ENCODE data around the gene KY.

KY gene

GRCh38 chr3:134620476-134621115 is 30.2 kb downstream of the KY start:
- H3K4me3 Mint-ChIP-seq: no peak overlapping the region
- H3K27ac Mint-ChIP-seq: no peak overlapping the region
- ATAC-seq: no peak
- no peaks in the 10 kb centered on the region for H3K36me3 Mint-ChIP-seq
- H3K4me1 Mint-ChIP-seq: no peaks in the 10 kb centered on the region
- H3K9me3 Mint-ChIP-seq: no peaks in the 10 kb centered on the region
- H3K27me3 Mint-ChIP-seq: peaks cover 7% of the 10 kb centered on the region

- H3K36me3 Mint-ChIP-seq: no peaks in the 10 kb centered on the region
- no peaks in the 10 kb centered on the region for H3K4me1 Mint-ChIP-seq
- no peak overlapping the region for H3K4me3 Mint-ChIP-seq
- no peaks in the 10 kb centered on the region for H3K9me3 Mint-ChIP-seq
- no peak for ATAC-seq
- H3K27ac Mint-ChIP-seq: no peak overlapping the region
- peaks cover under 1% of the 10 kb centered on the region for H3K27me3 Mint-ChIP-seq
Measured at GRCh38 chr3:134619884-134620445, 30.9 kb downstream of the KY start.

GRCh38 chr3:134619301-134619615 is 31.6 kb downstream of the KY start:
- Mint-ChIP-seq H3K4me1 (no peaks in the 10 kb centered on the region), H3K4me3 (no peak overlapping the region), H3K27ac (no peak overlapping the region), H3K27me3 (no peaks in the 10 kb centered on the region), H3K9me3 (no peaks in the 10 kb centered on the region), H3K36me3 (no peaks in the 10 kb centered on the region)
- no peak for ATAC-seq

GRCh38 chr3:134618478-134619300 is 32.1 kb downstream of the KY start:
- Mint-ChIP-seq H3K27me3 (no peaks in the 10 kb centered on the region), H3K4me3 (no peak overlapping the region), H3K27ac (no peak overlapping the region), H3K9me3 (no peaks in the 10 kb centered on the region), H3K36me3 (no peaks in the 10 kb centered on the region), H3K4me1 (no peaks in the 10 kb centered on the region)
- ATAC-seq: no peak

- Mint-ChIP-seq H3K27me3 (peaks cover 2% of the 10 kb centered on the region), H3K27ac (no peak overlapping the region), H3K9me3 (no peaks in the 10 kb centered on the region), H3K36me3 (no peaks in the 10 kb centered on the region), H3K4me3 (no peak overlapping the region), H3K4me1 (no peaks in the 10 kb centered on the region)
- ATAC-seq: peak; percentile 14
Measured at GRCh38 chr3:134617608-134618477, 33.0 kb downstream of the KY start.

- Mint-ChIP-seq H3K36me3 (no peaks in the 10 kb centered on the region), H3K4me3 (no peak overlapping the region), H3K4me1 (no peaks in the 10 kb centered on the region), H3K27ac (no peak overlapping the region), H3K9me3 (no peaks in the 10 kb centered on the region), H3K27me3 (peaks cover 17% of the 10 kb centered on the region)
- no peak for ATAC-seq
Measured at GRCh38 chr3:134615743-134616142, 35.1 kb downstream of the KY start.

GRCh38 chr3:134614955-134615354 is 35.9 kb downstream of the KY start:
- H3K4me1 Mint-ChIP-seq: no peaks in the 10 kb centered on the region
- H3K36me3 Mint-ChIP-seq: no peaks in the 10 kb centered on the region
- H3K27ac Mint-ChIP-seq: no peak overlapping the region
- H3K27me3 Mint-ChIP-seq: peaks cover 24% of the 10 kb centered on the region
- ATAC-seq: no peak
- no peak overlapping the region for H3K4me3 Mint-ChIP-seq
- no peaks in the 10 kb centered on the region for H3K9me3 Mint-ChIP-seq

GRCh38 chr3:134613006-134613520 is 37.8 kb downstream of the KY start:
- Mint-ChIP-seq H3K9me3 (no peaks in the 10 kb centered on the region), H3K4me3 (no peak overlapping the region), H3K4me1 (no peaks in the 10 kb centered on the region), H3K36me3 (no peaks in the 10 kb centered on the region), H3K27me3 (peaks cover 36% of the 10 kb centered on the region), H3K27ac (no peak overlapping the region)
- ATAC-seq: no peak

- H3K4me3 Mint-ChIP-seq: no peak overlapping the region
- H3K9me3 Mint-ChIP-seq: no peaks in the 10 kb centered on the region
- H3K27ac Mint-ChIP-seq: no peak overlapping the region
- ATAC-seq: no peak
- H3K36me3 Mint-ChIP-seq: no peaks in the 10 kb centered on the region
- H3K27me3 Mint-ChIP-seq: peaks cover 36% of the 10 kb centered on the region
- no peaks in the 10 kb centered on the region for H3K4me1 Mint-ChIP-seq
Measured at GRCh38 chr3:134611516-134611915, 39.3 kb downstream of the KY start.

- no peaks in the 10 kb centered on the region for H3K9me3 Mint-ChIP-seq
- no peak overlapping the region for H3K4me3 Mint-ChIP-seq
- peaks cover 41% of the 10 kb centered on the region for H3K27me3 Mint-ChIP-seq
- ATAC-seq: no peak
- H3K36me3 Mint-ChIP-seq: no peaks in the 10 kb centered on the region
- no peaks in the 10 kb centered on the region for H3K4me1 Mint-ChIP-seq
- no peak overlapping the region for H3K27ac Mint-ChIP-seq
Measured at GRCh38 chr3:134610432-134611385, 40.1 kb downstream of the KY start.

- Mint-ChIP-seq H3K4me3 (no peak overlapping the region), H3K27ac (no peak overlapping the region), H3K27me3 (peaks cover 45% of the 10 kb centered on the region), H3K36me3 (no peaks in the 10 kb centered on the region), H3K9me3 (no peaks in the 10 kb centered on the region), H3K4me1 (no peaks in the 10 kb centered on the region)
- ATAC-seq: no peak
Measured at GRCh38 chr3:134609821-134610431, 40.9 kb downstream of the KY start.

- H3K4me1 Mint-ChIP-seq: no peaks in the 10 kb centered on the region
- no peak overlapping the region for H3K27ac Mint-ChIP-seq
- no peak overlapping the region for H3K4me3 Mint-ChIP-seq
- H3K9me3 Mint-ChIP-seq: no peaks in the 10 kb centered on the region
- no peak for ATAC-seq
- H3K27me3 Mint-ChIP-seq: peaks cover 45% of the 10 kb centered on the region
- no peaks in the 10 kb centered on the region for H3K36me3 Mint-ChIP-seq
Measured at GRCh38 chr3:134608771-134609435, 41.9 kb downstream of the KY start.

- H3K27me3 Mint-ChIP-seq: peaks cover 45% of the 10 kb centered on the region
- H3K27ac Mint-ChIP-seq: no peak overlapping the region
- ATAC-seq: no peak
Measured at GRCh38 chr3:134608023-134608770, 42.6 kb downstream of the KY start.

More at GRCh38 chr3:134608023-134608770, 42.6 kb downstream of the KY start:
- H3K36me3 Mint-ChIP-seq: no peaks in the 10 kb centered on the region
- H3K4me3 Mint-ChIP-seq: no peak overlapping the region
- no peaks in the 10 kb centered on the region for H3K9me3 Mint-ChIP-seq
- H3K4me1 Mint-ChIP-seq: no peaks in the 10 kb centered on the region

Measured in stimulated activated memory B cell treated with anti-CD40 and anti-IgM and Interleukin-4, amounts not matched to agents 10 μg/mL and 1 μg/mL and 100 μg/mL, for 72 hours (primary cell).